Right atrium auricular region (tissue), 2 donors: ENCODE results near the gene PRRT1B. TPM values are rescaled to one million over a fixed set of nuclear protein-coding genes. Genes with fewer than 3 reads are reported as not detected.

Experiments
- DNase-seq: peaks from one replicate; pipeline ENCODE4 v3.0.0-alpha.2; 2019; ENCODE audit warnings: low spot score
- H3K27ac ChIP-seq, 2 donors: fragments of 200-600 bp; sonication (generic); 1 replicate in 1 of 2; 2 replicates in 1 of 2; pipeline ENCODE4 v1.5.1; 2016 to 2019
- H3K27me3 ChIP-seq, 2 donors: fragments of 200-600 bp; sonication (generic); one replicate each; pipeline versions ENCODE4 v1.5.1 to v1.6.0; 2017 to 2019
- H3K36me3 ChIP-seq: fragments of 200-600 bp; sonication (generic); one replicate; pipeline ENCODE4 v1.5.1; 2016
- H3K4me1 ChIP-seq, 2 donors: fragments of 200-600 bp; sonication (generic); one replicate each; pipeline versions ENCODE4 v1.5.1 to v1.6.0; 2017 to 2019
- H3K4me3 ChIP-seq, 2 donors: fragments of 200-600 bp; sonication (generic); 1 replicate in 1 of 2; 2 replicates in 1 of 2; pipeline ENCODE4 v1.5.1; 2017 to 2019; ENCODE audit warnings: mild to moderate bottlenecking in 1 of 2, moderate library complexity in 1 of 2
- H3K9me3 ChIP-seq, 2 donors: fragments of 200-600 bp; sonication (generic); one replicate each; pipeline ENCODE4 v1.5.1; 2019
- CTCF ChIP-seq, 2 donors: fragments of 200-600 bp; sonication (generic); IDR thresholded peaks; one replicate each; pipeline ENCODE4 v1.5.1; 2019; ENCODE audit warnings: antibody characterized with exemption in 2 of 2
- total RNA-seq, 2 donors: library from RNA; depleted of rRNA; stranded (reverse); fragments of >200 nt; gene quantifications; one replicate each; pipeline ENCODE4 v1.1.0, GENCODE V29; 2016

The PRRT1B gene
- total RNA-seq, 2 donors from 2014 or later: not detected

DNA sequence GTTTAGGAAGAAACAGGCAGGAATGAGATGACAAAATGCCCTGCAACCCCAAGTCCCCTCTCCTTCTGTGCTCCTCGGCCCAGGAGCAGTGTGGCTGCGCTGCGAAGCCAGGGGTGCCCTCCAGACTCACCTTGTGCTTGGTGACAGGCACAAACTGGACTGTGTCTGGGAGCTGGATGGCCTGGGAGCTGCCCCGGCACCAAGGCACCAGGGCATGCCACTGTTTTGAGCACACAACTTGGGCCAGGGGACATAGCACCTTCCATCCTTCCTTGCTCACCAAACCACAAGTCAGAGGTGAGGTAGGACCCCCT lies 51.1 kb downstream of the PRRT1B start:
- peaks cover 70% of the 10 kb centered on the region for H3K36me3 ChIP-seq
- no peak overlapping the region for H3K27ac ChIP-seq
- H3K4me1 ChIP-seq: no peaks in the 10 kb centered on the region
- no peak for TF ChIP-seq CTCF (IDR thresholded peaks at IDR 0.05)
- H3K27me3 ChIP-seq: no peaks in the 10 kb centered on the region
- no peak overlapping the region for H3K4me3 ChIP-seq
- DNase-seq: no peak
- no peaks in the 10 kb centered on the region for H3K9me3 ChIP-seq

DNA sequence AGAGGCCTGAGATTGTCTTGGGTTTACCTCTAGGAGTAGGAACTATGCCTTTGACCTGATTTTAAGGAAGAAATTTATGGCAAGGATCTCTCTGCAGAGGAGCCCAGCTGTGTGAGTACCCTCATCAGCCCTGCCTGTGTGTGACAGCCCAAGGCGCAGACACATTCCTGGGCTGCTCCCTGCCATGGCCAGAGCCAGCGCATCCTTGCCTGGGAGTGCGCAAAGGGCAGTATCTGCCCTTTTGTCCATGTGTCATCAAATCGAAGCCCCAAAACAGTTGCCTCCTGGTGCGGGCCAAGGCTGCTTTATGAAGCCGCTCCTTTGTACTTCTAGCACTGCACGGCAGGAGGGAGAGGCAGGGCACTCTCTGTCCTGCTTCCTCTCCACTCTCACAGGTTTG lies 51.9 kb downstream of the PRRT1B start:
- no peak overlapping the region for H3K4me3 ChIP-seq
- no peak overlapping the region for H3K27ac ChIP-seq
- no peak for DNase-seq
- peaks cover 78% of the 10 kb centered on the region for H3K36me3 ChIP-seq
- no peak for TF ChIP-seq CTCF (IDR thresholded peaks at IDR 0.05)
- H3K9me3 ChIP-seq: no peaks in the 10 kb centered on the region
- no peaks in the 10 kb centered on the region for H3K4me1 ChIP-seq
- H3K27me3 ChIP-seq: no peaks in the 10 kb centered on the region

- TF ChIP-seq CTCF (IDR thresholded peaks at IDR 0.05): no peak
- H3K4me3 ChIP-seq: no peak overlapping the region
- no peaks in the 10 kb centered on the region for H3K27me3 ChIP-seq
- H3K9me3 ChIP-seq: no peaks in the 10 kb centered on the region
- DNase-seq: peak; percentile 69
- no peak overlapping the region for H3K27ac ChIP-seq
- peaks cover 84% of the 10 kb centered on the region for H3K36me3 ChIP-seq
- no peaks in the 10 kb centered on the region for H3K4me1 ChIP-seq
These were observed 52.8 kb downstream of the PRRT1B start for GRCh38 chr9:131598121-131598520.

- peaks cover 69% of the 10 kb centered on the region for H3K36me3 ChIP-seq
- DNase-seq: no peak
- TF ChIP-seq CTCF (IDR thresholded peaks at IDR 0.05): no peak
These were observed 56.4 kb downstream of the PRRT1B start for GRCh38 chr9:131601683-131602181.

DNA sequence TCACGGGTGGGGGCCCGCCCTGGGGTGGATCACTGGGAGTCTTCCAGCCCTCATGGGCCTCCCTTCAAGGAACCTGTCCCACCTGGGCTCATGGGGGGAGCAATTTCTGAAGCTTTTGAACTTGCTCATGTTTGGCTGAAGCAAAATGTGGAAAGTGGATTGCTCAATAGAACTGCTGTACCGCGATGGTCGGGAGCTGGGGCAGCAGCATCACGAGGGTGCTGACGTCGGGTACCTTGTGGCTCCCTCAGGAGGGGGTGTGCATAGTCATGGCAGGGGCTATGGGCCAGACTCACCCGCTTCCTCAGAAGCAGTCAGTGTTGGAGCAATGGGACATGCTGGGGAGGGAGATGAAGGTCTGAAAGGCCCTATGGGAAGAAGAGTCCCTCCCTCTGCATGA lies 57.9 kb downstream of the PRRT1B start:
- Histone ChIP-seq H3K9me3 (no peaks in the 10 kb centered on the region), H3K27ac (no peak overlapping the region), H3K36me3 (peaks cover 54% of the 10 kb centered on the region), H3K4me3 (no peak overlapping the region), H3K27me3 (no peaks in the 10 kb centered on the region), H3K4me1 (peaks cover 0 to 46% of the 10 kb centered on the region in 2 donors)
- no peak for DNase-seq
- no peak for TF ChIP-seq CTCF (IDR thresholded peaks at IDR 0.05)

More at GRCh38 chr9:131601683-131602181, 56.4 kb downstream of the PRRT1B start:
- Histone ChIP-seq H3K27me3 (no peaks in the 10 kb centered on the region), H3K4me3 (no peak overlapping the region), H3K27ac (no peak overlapping the region), H3K4me1 (peaks cover 0 to 33% of the 10 kb centered on the region in 2 donors), H3K9me3 (no peaks in the 10 kb centered on the region)

DNA sequence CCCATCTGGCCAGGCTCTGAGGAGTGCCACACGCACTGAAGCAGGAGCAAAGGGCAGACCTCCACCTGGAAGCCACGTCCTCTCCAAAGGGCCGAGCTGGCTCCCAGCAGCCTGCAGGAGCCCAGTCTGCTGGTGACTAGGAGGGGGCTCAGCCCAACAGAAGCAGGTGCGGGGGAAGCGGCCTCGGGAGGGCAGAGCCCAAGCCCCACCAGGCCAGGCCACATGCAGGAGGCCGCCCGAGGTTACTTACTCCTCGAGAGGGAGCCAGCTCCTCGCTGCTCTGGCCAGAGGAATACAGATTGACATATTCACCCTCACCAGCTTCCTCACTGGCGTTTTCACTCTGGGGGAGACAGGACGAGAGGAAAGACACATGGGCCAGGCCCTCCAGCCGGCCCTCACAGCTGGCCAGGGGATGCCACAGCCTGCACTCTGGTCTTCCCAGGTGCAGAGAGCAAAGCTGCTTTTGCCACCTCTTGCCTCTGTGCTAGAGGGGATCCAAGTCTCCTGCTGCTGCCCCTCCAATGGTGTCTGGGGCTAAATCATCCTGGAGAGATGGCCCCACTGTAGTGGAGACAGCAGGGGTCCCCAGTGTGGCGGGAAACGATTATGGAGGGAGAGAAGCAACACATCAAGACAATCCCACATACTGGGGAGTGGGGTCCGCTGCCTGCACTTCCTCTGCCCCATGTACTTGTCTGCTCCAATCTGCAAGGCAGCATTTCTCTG lies 58.6 kb downstream of the PRRT1B start:
- H3K27ac ChIP-seq: peak overlapping the region in 1 of 2 donors; percentile 51
- no peaks in the 10 kb centered on the region for H3K9me3 ChIP-seq
- no peaks in the 10 kb centered on the region for H3K27me3 ChIP-seq
- peaks cover 47% of the 10 kb centered on the region for H3K36me3 ChIP-seq
- no peak for TF ChIP-seq CTCF (IDR thresholded peaks at IDR 0.05)
- no peak for DNase-seq
- peaks cover 0 to 53% of the 10 kb centered on the region in 2 donors for H3K4me1 ChIP-seq
- H3K4me3 ChIP-seq: no peak overlapping the region
